Calu3 (cell line): Measurements from ENCODE around the gene SPATA13. TPM values are rescaled to one million over a fixed set of nuclear protein-coding genes. Genes with fewer than 3 reads are reported as not detected.

ENCODE experiments used
- BruUV-seq: library from RNA; stranded (reverse); fragments of 400-500 nt; replicated peaks from 2 replicates; lab custom pipeline; 2021; lab: Mats Ljungman, UMichigan
- CTCF ChIA-PET: fragments of 300-600 bp; sonication (Branson Sonifier 250); formaldehyde crosslinking; loops from one replicate; lab custom pipeline; 2022; ENCODE audit warnings: antibody characterized with exemption; lab: Charles Lee
- DNase-seq: peaks from one replicate; pipeline ENCODE4 v3.0.0; 2022
- H3K27ac Mint-ChIP-seq: one replicate; pipeline ENCODE4 v1.8.0; 2022; ENCODE audit warnings: mixed read lengths; ENCODE audit not compliant: unreplicated experiment
- H3K27me3 Mint-ChIP-seq: one replicate; pipeline ENCODE4 v1.8.0; 2022; ENCODE audit warnings: mixed read lengths; ENCODE audit not compliant: unreplicated experiment
- H3K36me3 Mint-ChIP-seq: one replicate; pipeline ENCODE4 v1.8.0; 2022; ENCODE audit warnings: mild to moderate bottlenecking, moderate library complexity, mixed read lengths; ENCODE audit not compliant: insufficient read depth, unreplicated experiment
- H3K4me1 Mint-ChIP-seq: one replicate; pipeline ENCODE4 v1.8.0; 2022; ENCODE audit warnings: mild to moderate bottlenecking, low read depth, mixed read lengths; ENCODE audit not compliant: unreplicated experiment
- H3K4me3 Mint-ChIP-seq: one replicate; pipeline ENCODE4 v1.8.0; 2022; ENCODE audit warnings: mild to moderate bottlenecking, low read depth, moderate library complexity, mixed read lengths; ENCODE audit not compliant: unreplicated experiment
- H3K9me3 Mint-ChIP-seq: one replicate; pipeline ENCODE4 v1.8.0; 2022; ENCODE audit warnings: low read depth, mixed read lengths; ENCODE audit not compliant: unreplicated experiment
- intact Hi-C: fragments of 100-400 bp; cut with micrococcal nuclease; formaldehyde crosslinking; loops from one replicate; pipeline ENCODE4 v1.10.0; 2022; ENCODE audit not compliant: unreplicated experiment
- total RNA-seq: library from RNA; stranded (reverse); gene quantifications from 2 replicates; pipeline ENCODE4 v1.2.3, GENCODE V29; 2022
- TF ChIP-seq, protein P1 (sequence below): fragments of 200-600 bp; IDR thresholded peaks from one replicate; pipeline ENCODE4 v1.8.0; 2022; ENCODE audit warnings: antibody characterized with exemption; ENCODE audit not compliant: unreplicated experiment

Gene SPATA13
- total RNA-seq, 1 experiment from 2014 or later, result 33.8 TPM

DNA sequence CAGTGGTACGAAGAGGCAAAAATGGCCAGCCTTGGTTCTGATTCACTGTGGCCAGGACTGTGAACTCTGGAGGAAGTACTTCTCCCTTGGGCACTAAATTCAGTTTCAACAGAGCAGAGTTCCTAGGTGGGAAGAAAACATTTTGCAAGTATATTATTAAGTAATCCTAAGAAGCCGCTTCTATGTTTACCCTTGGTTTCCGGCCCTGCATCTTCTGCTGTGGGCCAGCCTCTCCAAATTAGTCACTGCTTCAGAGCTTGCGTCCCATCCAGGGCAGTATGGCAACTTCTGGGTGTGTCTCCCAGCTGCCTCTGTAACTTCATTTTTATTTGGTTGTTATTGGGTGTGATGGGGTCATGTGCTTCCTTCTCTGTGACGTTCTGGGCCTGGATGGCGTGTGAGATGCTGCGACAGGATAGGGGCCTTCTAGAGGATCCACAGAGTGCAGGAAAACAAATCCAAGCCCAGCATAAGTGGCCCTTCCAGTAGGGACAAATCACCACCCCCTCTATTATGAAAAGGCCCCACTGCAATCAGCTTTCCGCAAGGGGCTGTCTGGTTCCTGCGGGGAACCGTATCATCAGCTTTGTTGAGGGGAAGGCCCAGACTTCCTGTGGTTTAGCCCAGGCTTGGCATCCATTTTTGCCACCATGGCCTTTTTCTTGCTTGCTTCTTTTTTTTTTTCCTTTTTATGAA is 93.8 kb downstream of the SPATA13 start:
- intact Hi-C loops, result no loop called here
- DNase-seq, result no peak

DNA sequence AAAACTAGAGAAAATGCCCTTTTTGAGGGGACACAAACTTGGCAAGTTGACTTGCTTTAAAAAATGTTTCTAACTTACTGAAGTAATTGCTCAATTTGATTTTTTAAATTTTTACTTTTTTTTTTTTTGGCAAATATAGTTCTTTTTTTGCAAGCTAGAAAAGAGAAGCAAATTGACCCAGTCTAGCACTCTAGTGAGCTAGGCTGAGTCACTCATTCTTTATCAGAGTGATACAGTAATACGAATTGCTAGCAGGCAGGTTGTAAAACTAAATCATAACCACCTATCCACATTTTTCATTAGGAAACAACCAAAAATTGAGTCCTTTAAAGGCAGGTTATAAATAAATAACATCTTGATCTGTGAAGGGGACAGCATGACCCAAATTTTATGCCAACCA is 97.0 kb downstream of the SPATA13 start:
- Mint-ChIP-seq H3K9me3 (no peaks in the 10 kb centered on the region), H3K4me3 (no peak overlapping the region), H3K4me1 (peaks cover 14% of the 10 kb centered on the region), H3K36me3 (peaks cover 18% of the 10 kb centered on the region), H3K27me3 (no peaks in the 10 kb centered on the region), H3K27ac (no peak overlapping the region)
- intact Hi-C loops, result no loop called here
- CTCF ChIA-PET, result interaction anchor here (0.6 to 1.6 kb wide), 2 partner anchors 14 to 185 kb away, joined by 5 read pairs; no protein-coding TSS in a partner anchor
- no TSS peak for BruUV-seq
- TF ChIP-seq, protein P1, sequence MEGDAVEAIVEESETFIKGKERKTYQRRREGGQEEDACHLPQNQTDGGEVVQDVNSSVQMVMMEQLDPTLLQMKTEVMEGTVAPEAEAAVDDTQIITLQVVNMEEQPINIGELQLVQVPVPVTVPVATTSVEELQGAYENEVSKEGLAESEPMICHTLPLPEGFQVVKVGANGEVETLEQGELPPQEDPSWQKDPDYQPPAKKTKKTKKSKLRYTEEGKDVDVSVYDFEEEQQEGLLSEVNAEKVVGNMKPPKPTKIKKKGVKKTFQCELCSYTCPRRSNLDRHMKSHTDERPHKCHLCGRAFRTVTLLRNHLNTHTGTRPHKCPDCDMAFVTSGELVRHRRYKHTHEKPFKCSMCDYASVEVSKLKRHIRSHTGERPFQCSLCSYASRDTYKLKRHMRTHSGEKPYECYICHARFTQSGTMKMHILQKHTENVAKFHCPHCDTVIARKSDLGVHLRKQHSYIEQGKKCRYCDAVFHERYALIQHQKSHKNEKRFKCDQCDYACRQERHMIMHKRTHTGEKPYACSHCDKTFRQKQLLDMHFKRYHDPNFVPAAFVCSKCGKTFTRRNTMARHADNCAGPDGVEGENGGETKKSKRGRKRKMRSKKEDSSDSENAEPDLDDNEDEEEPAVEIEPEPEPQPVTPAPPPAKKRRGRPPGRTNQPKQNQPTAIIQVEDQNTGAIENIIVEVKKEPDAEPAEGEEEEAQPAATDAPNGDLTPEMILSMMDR, result no peak
- no peak for DNase-seq

More for the DNA sequence above, 93.8 kb downstream of the SPATA13 start:
- TF ChIP-seq, protein P1, result no peak
- CTCF ChIA-PET, result no interaction called here
- Mint-ChIP-seq H3K4me1 (no peaks in the 10 kb centered on the region), H3K9me3 (no peaks in the 10 kb centered on the region), H3K36me3 (peaks cover 15% of the 10 kb centered on the region), H3K27me3 (no peaks in the 10 kb centered on the region), H3K27ac (no peak overlapping the region), H3K4me3 (no peak overlapping the region)
- BruUV-seq, result no TSS peak

DNA sequence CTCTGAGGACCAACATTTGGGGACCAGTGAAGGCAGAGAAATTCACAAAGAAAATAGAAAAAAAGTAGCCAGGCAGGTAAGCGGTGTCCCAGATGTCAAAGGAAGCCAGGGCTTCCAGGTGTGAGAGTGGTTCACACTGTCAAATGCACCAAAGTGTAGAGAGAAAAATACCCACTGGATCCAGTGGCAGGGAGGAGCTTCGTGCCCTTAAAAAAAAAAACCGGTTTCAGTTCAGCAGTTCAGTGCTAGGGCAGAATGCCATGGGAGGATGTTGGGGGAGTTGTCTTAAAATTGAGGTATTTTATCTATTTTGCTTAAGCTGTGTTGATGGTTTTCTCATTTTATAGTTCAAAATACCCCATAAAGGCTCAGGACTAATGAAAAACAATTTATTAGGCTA is 101.0 kb downstream of the SPATA13 start:
- no peak for DNase-seq
- Mint-ChIP-seq H3K4me1 (peaks cover 14% of the 10 kb centered on the region), H3K36me3 (peaks cover 4% of the 10 kb centered on the region), H3K4me3 (no peak overlapping the region), H3K27me3 (no peaks in the 10 kb centered on the region), H3K9me3 (no peaks in the 10 kb centered on the region), H3K27ac (no peak overlapping the region)
- TF ChIP-seq, protein P1, result no peak
- intact Hi-C loops, result no loop called here
- CTCF ChIA-PET, result interaction anchor here (0.7 kb wide), 1 partner anchor 9 kb away, joined by 3 read pairs; no protein-coding TSS in a partner anchor
- BruUV-seq, result no TSS peak

DNA sequence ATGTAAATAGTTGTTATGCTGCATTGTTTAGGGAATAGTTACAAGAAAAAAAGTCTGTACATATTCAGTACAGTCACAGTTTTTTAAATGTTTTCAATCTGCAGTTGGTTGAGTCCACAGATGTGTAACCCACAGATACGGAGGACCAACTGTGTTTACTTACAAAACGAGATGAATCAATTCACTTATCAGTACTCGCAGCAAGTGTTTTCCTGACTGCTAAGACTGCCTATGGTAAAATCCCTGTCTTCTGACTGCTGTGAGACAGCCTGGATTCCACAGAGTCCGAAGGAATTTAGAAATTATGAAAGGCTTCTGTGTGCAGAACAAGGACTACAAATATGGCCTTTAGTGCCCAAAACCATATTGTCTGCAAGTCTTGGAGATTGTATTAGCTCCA is 103.1 kb downstream of the SPATA13 start:
- intact Hi-C loops, result no loop called here
- H3K4me3 Mint-ChIP-seq, result no peak overlapping the region
- H3K9me3 Mint-ChIP-seq, result no peaks in the 10 kb centered on the region
- peaks cover 14% of the 10 kb centered on the region for H3K4me1 Mint-ChIP-seq
- no peak overlapping the region for H3K27ac Mint-ChIP-seq
- H3K27me3 Mint-ChIP-seq, result no peaks in the 10 kb centered on the region
- no TSS peak for BruUV-seq
- TF ChIP-seq, protein P1, result no peak
- no peak for DNase-seq
- CTCF ChIA-PET, result no interaction called here
- H3K36me3 Mint-ChIP-seq, result peaks cover 4% of the 10 kb centered on the region
